ENCODE results near the gene VASN.

- TF ChIP-seq CTCF (IDR thresholded peaks at IDR 0.05 in 2 of 3, conservative IDR thresholded peaks at IDR 0.05 in 1 of 3; ENCODE audit: control insufficient read depth in 2 of 3, extremely low read depth in 1 of 3, insufficient read depth in 1 of 3, low read depth in 3 of 3, low read length in 3 of 3) (no peak), TAF1 (IDR thresholded peaks at IDR 0.05; ENCODE audit: borderline replicate concordance, low read depth, low read length) (no peak), MYB (IDR thresholded peaks at IDR 0.05; ENCODE audit: borderline replicate concordance, low read depth, low read length) (no peak), CEBPB (IDR thresholded peaks at IDR 0.05; ENCODE audit: borderline replicate concordance in 1 of 2, low read depth in 2 of 2, low read length in 2 of 2) (no peak), EZH2 (IDR thresholded peaks at IDR 0.05; ENCODE audit: borderline replicate concordance, control insufficient read depth, low read depth, low read length) (no peak), CBFB (IDR thresholded peaks at IDR 0.05; ENCODE audit: low read depth) (no peak), BRCA1 (IDR thresholded peaks at IDR 0.05; ENCODE audit: low read depth, low read length) (no peak)
Observed at GRCh38 chr16:4352843-4353242, 18.8 kb upstream of the VASN start.

All from GM12878 (cell line).